ENCODE measurements around the gene SPOCK1.
A peak's percentile ranks its signal among the peaks of the same experiment; 100 is the strongest.

SPOCK1 gene

GRCh38 chr5:137365126-137365865, 133.8 kb downstream of the SPOCK1 start:
- no peak for DNase-seq

DNA sequence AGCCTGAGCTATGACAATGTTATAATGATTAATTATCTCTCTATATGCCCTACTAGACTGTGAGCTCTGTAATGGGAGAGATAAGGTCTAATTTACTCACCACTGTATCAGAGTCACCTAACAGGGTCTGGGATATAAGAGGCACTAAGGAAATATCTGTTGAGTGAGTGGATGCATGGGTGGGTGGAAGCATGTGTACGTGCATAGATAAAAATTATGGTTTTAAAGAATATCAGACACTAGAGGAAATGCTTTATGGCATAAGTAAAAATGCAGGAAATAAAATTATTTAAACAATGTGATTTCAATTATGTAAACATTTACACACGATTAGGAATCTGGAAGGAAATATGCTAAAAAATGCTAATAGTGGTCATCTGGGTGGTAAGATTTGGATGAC, 137.8 kb downstream of the SPOCK1 start:
- no peak for DNase-seq

GRCh38 chr5:137360607-137361006, 138.5 kb downstream of the SPOCK1 start:
- no peak for DNase-seq

- no peak for DNase-seq
These were observed 139.2 kb downstream of the SPOCK1 start for GRCh38 chr5:137359941-137360340.

GRCh38 chr5:137357436-137357835, 141.7 kb downstream of the SPOCK1 start:
- no peak for DNase-seq

GRCh38 chr5:137356127-137356526, 143.0 kb downstream of the SPOCK1 start:
- no peak for DNase-seq

- DNase-seq: no peak
These were observed 143.4 kb downstream of the SPOCK1 start for GRCh38 chr5:137355708-137356107.

- DNase-seq: no peak
These were observed 147.0 kb downstream of the SPOCK1 start for GRCh38 chr5:137352095-137352494.

DNA sequence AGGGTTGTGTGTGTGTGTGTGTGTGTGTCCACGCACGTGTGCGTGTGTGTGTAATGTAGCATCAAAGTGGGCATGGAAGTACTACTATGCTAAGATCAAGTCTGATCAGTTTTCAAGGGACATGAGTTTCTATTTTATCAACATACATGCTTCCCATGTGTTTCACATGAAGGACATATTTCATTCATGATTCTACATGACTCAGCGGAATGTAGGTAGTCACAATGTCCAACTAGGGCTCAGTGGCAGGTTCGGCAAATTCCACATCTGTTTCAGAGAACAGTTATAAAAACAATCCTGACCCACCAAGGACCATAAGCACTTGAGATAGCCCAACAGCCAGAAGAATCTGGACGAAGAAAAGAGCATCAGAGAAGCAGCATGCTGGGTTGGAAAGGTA, 148.3 kb downstream of the SPOCK1 start:
- no peak for DNase-seq

DNA sequence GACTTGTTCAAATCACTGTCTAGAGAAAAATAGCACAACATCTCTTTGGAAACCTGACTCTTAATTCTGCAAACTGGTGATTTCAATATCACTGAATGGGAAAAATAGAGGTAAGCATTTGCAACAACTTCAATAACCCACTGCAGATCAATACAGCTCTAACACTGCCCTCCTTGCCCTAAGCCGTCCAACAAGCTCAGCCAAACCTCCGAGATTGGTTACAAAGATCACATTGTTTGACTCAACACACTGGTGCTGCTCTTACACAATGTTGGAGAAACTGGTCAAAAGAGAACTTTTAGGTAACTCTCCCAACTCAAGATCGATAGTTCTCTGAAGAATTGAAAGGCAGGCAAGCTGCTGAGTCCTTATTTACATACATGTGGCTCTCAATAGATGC, 150.4 kb downstream of the SPOCK1 start:
- DNase-seq: peak in 4 of 58 donors; percentile 13 to 44 (median 22)

DNA sequence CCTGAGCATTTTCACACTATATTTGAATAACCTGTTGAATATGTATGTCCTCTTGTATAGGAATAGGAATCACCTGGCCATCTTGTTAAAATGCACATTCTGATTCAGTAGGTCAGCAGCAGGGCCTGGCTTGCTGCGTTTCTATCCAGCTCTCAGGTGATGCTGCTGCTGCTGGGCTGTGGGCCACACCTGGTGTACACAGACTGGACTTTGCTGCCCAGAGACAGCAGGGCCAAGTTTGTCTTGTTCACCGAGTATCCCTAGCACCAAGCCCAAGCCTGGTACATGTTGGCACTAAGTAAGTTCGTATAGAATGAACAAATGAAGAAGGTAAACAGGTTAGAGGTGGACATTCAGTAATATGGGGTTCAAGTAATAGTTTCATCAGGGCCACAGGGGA, 151.3 kb downstream of the SPOCK1 start:
- DNase-seq: no peak

DNA sequence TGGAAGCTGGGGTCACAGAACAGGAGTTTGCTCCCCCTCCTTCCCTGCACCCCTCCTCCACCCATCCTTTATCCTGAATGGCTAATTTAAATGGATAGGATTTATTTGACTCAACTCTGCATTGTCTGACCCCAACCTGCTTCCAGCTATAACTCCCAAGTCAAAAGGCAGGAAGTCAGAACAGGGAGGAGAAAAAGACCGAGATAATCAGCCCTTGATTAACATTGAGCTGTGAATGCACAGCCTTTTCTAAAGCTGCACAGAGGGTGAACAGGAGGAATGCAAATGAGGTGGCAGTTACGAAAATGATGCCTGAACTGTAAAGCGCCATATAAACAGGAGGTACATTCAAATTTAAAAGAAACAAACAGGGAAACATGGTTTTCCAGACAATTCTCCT, 152.8 kb downstream of the SPOCK1 start:
- DNase-seq: no peak

GRCh38 chr5:137345396-137345795, 153.7 kb downstream of the SPOCK1 start:
- DNase-seq: no peak

DNA sequence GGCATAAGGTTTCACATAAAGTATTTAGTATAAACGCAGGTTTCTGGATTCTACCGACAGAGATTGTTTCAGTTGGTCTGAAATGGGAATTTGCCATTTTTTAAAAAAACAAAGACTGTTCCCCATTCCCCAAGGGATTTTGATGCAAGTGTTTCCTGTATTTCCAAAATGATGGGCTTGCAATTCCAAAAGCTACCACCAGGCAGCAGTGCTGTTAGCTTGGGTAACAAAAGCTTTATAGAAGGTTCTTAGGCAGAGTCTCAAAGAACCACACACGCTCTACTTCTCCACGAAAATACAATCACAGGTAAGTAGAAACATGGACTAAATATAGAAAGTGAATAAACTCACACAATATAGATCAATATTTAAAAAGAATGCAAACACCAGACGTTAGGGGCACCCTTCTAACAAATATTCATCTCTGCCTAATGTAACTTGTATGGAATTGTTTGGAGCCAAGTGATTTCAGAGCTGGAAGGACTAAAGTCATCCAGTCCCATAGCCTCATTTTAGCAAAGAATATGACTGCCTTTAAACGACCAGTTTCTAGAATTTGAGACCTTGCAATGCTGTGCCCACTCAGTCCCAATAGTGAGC, 154.3 kb downstream of the SPOCK1 start:
- peak in 14 of 58 donors; percentile 3 to 37 (median 19) for DNase-seq

GRCh38 chr5:137344021-137344420, 155.1 kb downstream of the SPOCK1 start:
- DNase-seq: no peak

DNA sequence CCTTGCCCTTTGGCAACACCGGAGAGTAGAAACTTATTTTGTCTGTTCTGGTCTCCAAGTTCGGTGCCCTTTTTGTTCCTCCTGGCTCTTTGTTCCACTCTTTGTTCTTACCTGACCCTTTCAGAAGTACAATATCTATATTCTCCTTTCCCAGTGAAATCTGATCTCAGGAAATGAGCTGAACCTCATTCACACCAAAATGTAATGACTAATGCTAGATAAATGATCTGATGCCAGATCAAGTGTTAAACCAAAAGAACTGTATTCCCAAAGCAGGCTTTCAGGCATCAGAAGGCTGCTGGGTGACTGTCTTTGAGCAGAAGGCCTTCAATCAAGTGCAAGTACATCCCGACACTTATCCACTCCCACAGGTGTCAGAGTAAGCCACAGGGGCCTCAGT, 156.4 kb downstream of the SPOCK1 start:
- no peak for DNase-seq

GRCh38 chr5:137341831-137342230, 157.3 kb downstream of the SPOCK1 start:
- no peak for DNase-seq

DNA sequence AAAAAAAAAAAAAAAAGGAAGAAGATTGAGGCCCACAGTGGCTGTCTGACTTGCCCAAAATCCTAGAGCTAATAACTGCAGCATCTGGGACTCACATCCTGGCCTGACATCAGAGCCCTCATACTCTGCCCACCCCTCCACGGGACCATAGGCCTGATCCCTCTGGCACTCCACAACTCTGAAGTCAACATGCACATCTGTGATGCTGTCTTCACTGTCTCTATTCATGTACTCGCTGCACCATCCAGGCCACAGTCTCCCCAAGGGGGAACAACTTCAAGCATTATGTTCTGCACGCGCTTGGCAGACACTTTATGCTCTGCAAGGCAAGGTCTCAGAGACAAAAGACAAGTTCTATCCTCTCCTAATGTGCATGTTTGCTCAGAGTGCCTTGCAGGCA, 158.2 kb downstream of the SPOCK1 start:
- DNase-seq: peak in 15 of 58 donors; percentile 10 to 66 (median 32)

DNA sequence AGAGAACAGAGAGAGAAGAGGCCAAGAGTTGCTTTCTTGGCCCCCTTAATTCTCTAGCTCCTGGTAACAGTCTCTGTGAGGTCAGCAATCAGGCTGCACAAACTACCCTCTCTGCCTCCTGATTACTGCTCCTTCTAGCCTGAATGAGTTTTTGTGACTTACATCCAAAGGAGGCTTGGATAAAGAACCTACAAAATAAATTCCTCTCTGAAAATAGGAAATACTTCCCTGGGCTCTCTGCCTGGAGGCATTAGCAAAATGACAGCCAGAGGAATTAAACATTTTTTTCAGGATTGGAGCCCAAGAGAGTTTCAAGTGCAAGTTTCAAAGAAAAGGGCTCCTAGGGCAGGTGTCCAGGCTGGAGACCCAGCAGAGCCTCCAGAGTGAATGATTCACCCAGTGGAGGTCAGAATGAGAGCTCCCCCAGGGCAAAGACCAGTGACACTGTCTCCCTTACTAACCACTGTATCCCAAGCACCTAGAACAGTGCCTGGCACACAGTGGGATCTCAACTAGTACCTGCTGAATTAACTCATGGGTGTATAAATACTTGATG, 162.5 kb downstream of the SPOCK1 start:
- DNase-seq: peak in 6 of 58 donors; percentile 9 to 53 (median 24)

DNA sequence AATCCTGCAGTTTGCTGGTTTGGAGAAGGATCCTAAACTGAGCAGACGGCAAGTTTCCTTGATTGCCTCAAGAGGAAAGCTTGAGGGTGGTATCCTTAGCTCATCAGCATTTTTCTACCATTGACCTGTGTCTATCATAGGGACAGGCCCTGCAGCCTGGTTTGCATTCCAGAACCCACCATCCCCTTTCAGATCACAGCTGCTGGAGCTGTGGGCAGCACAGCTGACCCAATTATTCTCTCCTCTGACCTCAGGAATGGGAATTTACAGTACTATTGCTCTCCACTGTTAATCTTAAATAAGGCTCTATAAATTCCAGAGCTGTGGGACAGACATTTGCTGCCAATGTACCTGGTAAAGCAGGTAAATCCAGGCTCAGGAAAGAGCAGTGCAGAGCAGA, 163.0 kb downstream of the SPOCK1 start:
- DNase-seq: no peak

DNA sequence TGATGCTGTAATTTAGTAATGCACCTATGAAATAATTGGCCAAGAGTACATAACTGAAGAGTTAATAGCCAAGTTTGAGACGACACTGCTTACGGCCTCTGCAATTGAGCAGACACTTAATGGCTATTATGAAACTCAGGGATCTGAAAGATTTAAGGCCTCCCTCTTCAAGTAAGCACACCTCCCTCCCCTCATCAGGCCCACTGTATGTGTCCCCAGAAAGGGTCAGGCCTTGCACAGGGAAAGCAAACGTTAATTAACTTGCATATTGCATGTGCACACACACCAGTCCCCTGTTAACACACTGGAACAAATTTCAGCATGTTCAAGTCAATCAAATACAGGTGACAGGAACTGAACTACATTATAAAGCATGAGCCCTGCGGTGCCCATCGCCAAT, 163.6 kb downstream of the SPOCK1 start:
- DNase-seq: no peak

DNA sequence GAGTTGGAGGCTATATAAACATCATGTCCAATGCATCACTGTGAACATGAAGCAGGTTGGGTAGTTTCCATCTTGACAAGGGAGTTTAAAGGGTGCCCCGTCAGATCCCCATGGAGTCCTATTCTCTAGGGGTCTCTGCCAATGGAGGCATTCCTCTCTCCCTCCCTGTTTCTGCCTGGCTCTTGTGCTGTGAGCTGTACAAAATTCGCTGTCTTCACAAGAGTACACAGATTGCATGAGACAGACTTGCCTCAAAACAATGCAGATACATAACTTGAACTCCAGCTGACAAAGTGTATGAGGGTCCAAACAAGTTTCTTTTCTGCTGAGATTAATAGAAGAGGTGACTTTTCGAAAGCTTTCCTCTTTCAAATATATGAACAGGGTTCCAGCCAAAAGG, 165.2 kb downstream of the SPOCK1 start:
- DNase-seq: no peak

DNA sequence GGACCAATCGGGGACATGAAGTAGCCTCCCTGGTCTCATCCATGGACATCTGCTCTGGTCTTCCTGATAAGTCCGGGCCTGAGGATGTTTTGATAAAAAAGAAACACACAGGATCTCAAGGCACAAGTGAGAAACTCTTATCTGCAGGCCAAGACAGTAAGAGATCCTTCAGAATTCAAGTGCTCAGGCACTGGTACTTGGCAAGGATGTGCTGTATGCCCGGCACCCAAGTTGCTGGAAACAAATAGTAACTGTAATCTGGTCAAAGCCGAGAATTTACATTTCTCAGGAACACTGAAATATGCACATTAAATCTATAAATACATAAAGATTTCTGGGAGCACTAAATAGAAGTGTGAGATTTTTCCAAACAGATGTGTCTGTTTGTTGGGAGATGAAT, 165.7 kb downstream of the SPOCK1 start:
- DNase-seq: no peak
